OCI-LY7 (cell line): ENCODE measurements around the gene ATP8B1. TPM values are rescaled to one million over a fixed set of nuclear protein-coding genes. Genes with fewer than 3 reads are reported as not detected.

Source experiments
- BruUV-seq: library from RNA; stranded (reverse); fragments of 400-500 nt; replicated peaks from 2 replicates; lab custom pipeline; 2021; lab: Mats Ljungman, UMichigan
- CTCF ChIA-PET: fragments of 300-600 bp; sonication (Branson Sonifier 250); formaldehyde crosslinking; loops from one replicate; lab custom pipeline; 2022; ENCODE audit warnings: antibody characterized with exemption; ENCODE audit not compliant: unreplicated experiment; lab: Charles Lee
- POLR2A ChIA-PET: fragments of 300-600 bp; sonication (Branson Sonifier 250); formaldehyde crosslinking; loops from one replicate; lab custom pipeline; 2022; ENCODE audit warnings: antibody characterized with exemption; lab: Charles Lee
- DNase-seq: peaks from one replicate; pipeline ENCODE4 v3.0.0-alpha.2; 2015; ENCODE audit warnings: low spot score
- H2AFZ ChIP-seq: fragments of 200-600 bp; sonication (generic), shearing (Covaris generic); 2 replicates; pipeline ENCODE4 v1.6.1; 2014; ENCODE audit warnings: mild to moderate bottlenecking, antibody characterized with exemption, low read length, moderate library complexity
- H3K27ac ChIP-seq: fragments of 200-600 bp; sonication (generic); 2 replicates; pipeline ENCODE4 v1.5.1; 2014; ENCODE audit warnings: mixed run types, low read depth, mild to moderate bottlenecking, moderate library complexity, low read length, inconsistent platforms; ENCODE audit not compliant: poor library complexity, severe bottlenecking
- H3K36me3 ChIP-seq: fragments of 200-600 bp; sonication (generic); 2 replicates; pipeline ENCODE4 v1.6.1; 2014; ENCODE audit warnings: mild to moderate bottlenecking, antibody characterized with exemption, low read length, moderate library complexity, mixed read lengths; ENCODE audit not compliant: insufficient read depth
- H3K4me1 ChIP-seq: fragments of 200-600 bp; sonication (generic); 2 replicates; pipeline ENCODE4 v1.5.1; 2014; ENCODE audit warnings: mild to moderate bottlenecking, low read length; ENCODE audit not compliant: insufficient read depth, poor library complexity, severe bottlenecking
- H3K4me2 ChIP-seq: fragments of 200-600 bp; sonication (generic); 2 replicates; pipeline ENCODE4 v1.6.1; 2014; ENCODE audit warnings: mild to moderate bottlenecking, low read length
- H3K4me3 ChIP-seq: fragments of 200-600 bp; sonication (generic); 2 replicates; pipeline ENCODE4 v1.5.1; 2014; ENCODE audit warnings: mild to moderate bottlenecking, low read depth, low read length; ENCODE audit not compliant: poor library complexity, severe bottlenecking
- H3K79me2 ChIP-seq: fragments of 200-600 bp; sonication (generic); 2 replicates; pipeline ENCODE4 v1.6.1; 2016; ENCODE audit warnings: low read depth, mild to moderate bottlenecking, low read length, moderate library complexity, mixed read lengths; ENCODE audit not compliant: insufficient read depth
- H3K9me2 ChIP-seq: fragments of 200-600 bp; sonication (generic); 2 replicates; pipeline ENCODE4 v1.6.1; 2016; ENCODE audit warnings: mild to moderate bottlenecking, low read length, mixed read lengths; ENCODE audit not compliant: insufficient read depth
- H3K9me3 ChIP-seq: fragments of 200-600 bp; sonication (generic); 2 replicates; pipeline ENCODE4 v1.6.1; 2014; ENCODE audit warnings: mild to moderate bottlenecking, mixed run types, low read length, mixed read lengths
- H4K20me1 ChIP-seq: fragments of 200-600 bp; sonication (generic); 2 replicates; pipeline ENCODE4 v1.6.1; 2014; ENCODE audit warnings: mild to moderate bottlenecking, antibody characterized with exemption, low read length, moderate library complexity, mixed read lengths; ENCODE audit not compliant: insufficient read depth
- EZH2phosphoT487 ChIP-seq: fragments of 200-600 bp; sonication (generic); IDR thresholded peaks from 2 replicates; pipeline ENCODE4 v1.6.1; 2018; ENCODE audit warnings: low read depth, borderline replicate concordance, mild to moderate bottlenecking, mixed run types, antibody characterized with exemption, low read length, moderate library complexity, mixed read lengths
- intact Hi-C: fragments of 100-400 bp; cut with micrococcal nuclease; formaldehyde crosslinking; loops from one replicate; pipeline ENCODE4 v1.10.0; 2022; ENCODE audit not compliant: unreplicated experiment
- total RNA-seq, 2 experiments: library from RNA; depleted of rRNA in 1 of 2; stranded (reverse); fragments of >200 nt in 1 of 2; shearing (Covaris generic) in 1 of 2; gene quantifications; 2 replicates each; pipeline ENCODE4 v1.2.3, GENCODE V29; 2014 to 2022
- TF ChIP-seq, protein P1 (sequence below): fragments of 200-600 bp; sonication (generic); conservative IDR thresholded peaks from 2 replicates; pipeline ENCODE4 v1.5.1; 2014; ENCODE audit warnings: mild to moderate bottlenecking, antibody characterized with exemption, low read length, moderate library complexity, mixed read lengths

The ATP8B1 gene
- total RNA-seq, 2 experiments from 2014 or later: not detected

GRCh38 chr18:57772387-57772799 lies 30.7 kb downstream of the ATP8B1 start:
- Histone ChIP-seq H3K9me2 (no peaks in the 10 kb centered on the region), H4K20me1 (no peaks in the 10 kb centered on the region), H3K79me2 (no peaks in the 10 kb centered on the region), H2AFZ (no peak overlapping the region), H3K4me3 (no peak overlapping the region), H3K4me2 (no peak overlapping the region), H3K36me3 (no peaks in the 10 kb centered on the region), H3K9me3 (no peaks in the 10 kb centered on the region), H3K4me1 (no peaks in the 10 kb centered on the region), H3K27ac (no peak overlapping the region)
- CTCF ChIA-PET: no interaction called here
- no TSS peak for BruUV-seq
- POLR2A ChIA-PET: no interaction called here
- TF ChIP-seq, protein P1, sequence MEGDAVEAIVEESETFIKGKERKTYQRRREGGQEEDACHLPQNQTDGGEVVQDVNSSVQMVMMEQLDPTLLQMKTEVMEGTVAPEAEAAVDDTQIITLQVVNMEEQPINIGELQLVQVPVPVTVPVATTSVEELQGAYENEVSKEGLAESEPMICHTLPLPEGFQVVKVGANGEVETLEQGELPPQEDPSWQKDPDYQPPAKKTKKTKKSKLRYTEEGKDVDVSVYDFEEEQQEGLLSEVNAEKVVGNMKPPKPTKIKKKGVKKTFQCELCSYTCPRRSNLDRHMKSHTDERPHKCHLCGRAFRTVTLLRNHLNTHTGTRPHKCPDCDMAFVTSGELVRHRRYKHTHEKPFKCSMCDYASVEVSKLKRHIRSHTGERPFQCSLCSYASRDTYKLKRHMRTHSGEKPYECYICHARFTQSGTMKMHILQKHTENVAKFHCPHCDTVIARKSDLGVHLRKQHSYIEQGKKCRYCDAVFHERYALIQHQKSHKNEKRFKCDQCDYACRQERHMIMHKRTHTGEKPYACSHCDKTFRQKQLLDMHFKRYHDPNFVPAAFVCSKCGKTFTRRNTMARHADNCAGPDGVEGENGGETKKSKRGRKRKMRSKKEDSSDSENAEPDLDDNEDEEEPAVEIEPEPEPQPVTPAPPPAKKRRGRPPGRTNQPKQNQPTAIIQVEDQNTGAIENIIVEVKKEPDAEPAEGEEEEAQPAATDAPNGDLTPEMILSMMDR: no peak
- TF ChIP-seq EZH2phosphoT487: no peak
- intact Hi-C loops: no loop called here
- no peak for DNase-seq

DNA sequence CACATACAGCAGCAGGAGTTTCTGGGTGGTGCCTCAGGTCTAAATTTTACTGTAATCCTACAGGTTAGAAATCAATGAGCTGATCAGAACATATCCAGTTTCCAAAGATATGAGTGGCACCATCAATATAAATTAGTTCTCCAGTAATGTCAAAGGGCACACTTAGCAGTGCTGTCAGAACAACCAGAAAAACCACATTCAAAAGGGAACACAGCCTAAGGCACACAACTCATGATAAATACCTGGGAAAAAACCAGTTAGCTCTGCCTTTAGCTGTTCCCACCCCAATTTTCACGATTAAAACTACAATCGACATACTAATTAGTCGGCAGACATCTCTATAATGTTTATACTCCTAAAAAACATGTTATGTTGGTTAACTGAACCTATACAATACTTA lies 31.5 kb downstream of the ATP8B1 start:
- Histone ChIP-seq H3K4me3 (no peak overlapping the region), H2AFZ (no peak overlapping the region), H3K9me2 (no peaks in the 10 kb centered on the region), H3K36me3 (no peaks in the 10 kb centered on the region), H3K9me3 (no peaks in the 10 kb centered on the region), H4K20me1 (no peaks in the 10 kb centered on the region), H3K79me2 (no peaks in the 10 kb centered on the region), H3K4me1 (no peaks in the 10 kb centered on the region), H3K27ac (no peak overlapping the region), H3K4me2 (no peak overlapping the region)
- ChIA-PET CTCF (no interaction called here), POLR2A (no interaction called here)
- intact Hi-C loops: no loop called here
- no TSS peak for BruUV-seq
- TF ChIP-seq EZH2phosphoT487: no peak
- TF ChIP-seq, protein P1: no peak
- no peak for DNase-seq

DNA sequence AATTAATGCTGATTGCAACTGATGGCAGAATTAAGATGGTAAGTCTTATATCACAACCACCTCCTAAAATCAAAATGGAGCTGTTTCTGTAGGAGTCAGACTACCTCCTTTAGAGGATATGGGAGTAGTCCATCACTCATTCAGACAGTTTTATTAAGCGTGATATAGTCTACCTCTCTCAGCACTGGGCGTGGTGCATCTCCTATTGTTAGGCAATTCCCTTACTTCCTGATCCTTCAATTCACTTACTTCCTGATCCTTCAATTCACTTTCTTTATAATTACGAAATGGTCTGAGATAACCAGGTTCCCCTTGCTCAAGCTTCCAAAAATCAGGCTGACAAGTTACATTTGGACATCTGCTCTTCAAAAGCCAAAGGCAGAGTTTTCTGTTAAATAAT lies 31.9 kb downstream of the ATP8B1 start:
- Histone ChIP-seq H3K9me2 (no peaks in the 10 kb centered on the region), H3K79me2 (no peaks in the 10 kb centered on the region), H3K36me3 (no peaks in the 10 kb centered on the region), H3K4me1 (no peaks in the 10 kb centered on the region), H3K4me3 (no peak overlapping the region), H3K9me3 (no peaks in the 10 kb centered on the region), H2AFZ (no peak overlapping the region), H3K27ac (no peak overlapping the region), H4K20me1 (no peaks in the 10 kb centered on the region), H3K4me2 (no peak overlapping the region)
- no TSS peak for BruUV-seq
- CTCF ChIA-PET: no interaction called here
- intact Hi-C loops: no loop called here
- TF ChIP-seq, protein P1: no peak
- no peak for TF ChIP-seq EZH2phosphoT487
- DNase-seq: no peak
- POLR2A ChIA-PET: no interaction called here
